ENCODE results near the gene FLRT1. TPM values are rescaled to one million over a fixed set of nuclear protein-coding genes. Genes with fewer than 3 reads are reported as not detected.

Gene FLRT1
- total and polyA plus RNA-seq, 4 experiments from 2014 or later: not detected

GRCh38 chr11:63996512-63996911, 39.2 kb upstream of the FLRT1 start:
- H3K4me1 ChIP-seq (ENCODE audit: insufficient read depth, low read length): peaks cover 8% of the 10 kb centered on the region
- Mint-ChIP-seq H3K4me1 (peaks cover 3 to 13% (median 10%) of the 10 kb centered on the region in 4 donors), H3K4me3 (no peak overlapping the region), H3K36me3 (peaks cover 19 to 45% of the 10 kb centered on the region in 2 donors), H3K9me3 (peaks cover 0 to 5% (median 0%) of the 10 kb centered on the region in 8 donors), H3K27me3 (no peaks in the 10 kb centered on the region), H3K27ac (no peak overlapping the region)
- ChIA-PET CTCF (ENCODE audit: partially characterized antibody) (interaction anchor here (1.2 kb wide), 1 partner anchor 153 kb away, joined by 3 read pairs; no protein-coding TSS in a partner anchor), POLR2A (ENCODE audit: partially characterized antibody) (no interaction called here)
- no peaks in the 10 kb centered on the region for H3K9me3 ChIP-seq (ENCODE audit: control insufficient read depth in 1 of 2, low read length in 2 of 2)
- no peak overlapping the region for H3K27ac ChIP-seq (ENCODE audit: low read depth, low read length)
- no peak for DNase-seq
- intact Hi-C loops (cut with micrococcal nuclease): no loop called here
- no peaks in the 10 kb centered on the region for H3K27me3 ChIP-seq (ENCODE audit: insufficient read depth, low read length)
- peaks cover 19% of the 10 kb centered on the region for H3K36me3 ChIP-seq (ENCODE audit: insufficient read depth, low read length)
- H3K4me3 ChIP-seq (ENCODE audit: low read length in 2 of 2): no peak overlapping the region

- Mint-ChIP-seq H3K27me3 (no peaks in the 10 kb centered on the region), H3K27ac (peak overlapping the region in 1 of 7 donors; percentile 69), H3K4me3 (no peak overlapping the region), H3K4me1 (peaks cover 3 to 13% (median 8%) of the 10 kb centered on the region in 4 donors), H3K36me3 (peaks cover 16 to 43% of the 10 kb centered on the region in 2 donors), H3K9me3 (peaks cover 0 to 5% (median 0%) of the 10 kb centered on the region in 8 donors)
- ChIA-PET CTCF (ENCODE audit: partially characterized antibody) (no interaction called here), POLR2A (ENCODE audit: partially characterized antibody) (no interaction called here)
- intact Hi-C loops (cut with micrococcal nuclease): no loop called here
- DNase-seq: no peak
- Histone ChIP-seq H3K27me3 (ENCODE audit: insufficient read depth, low read length) (no peaks in the 10 kb centered on the region), H3K4me3 (ENCODE audit: low read length in 2 of 2) (no peak overlapping the region), H3K36me3 (ENCODE audit: insufficient read depth, low read length) (peaks cover 18% of the 10 kb centered on the region), H3K9me3 (ENCODE audit: control insufficient read depth in 1 of 2, low read length in 2 of 2) (no peaks in the 10 kb centered on the region), H3K27ac (ENCODE audit: low read depth, low read length) (no peak overlapping the region), H3K4me1 (ENCODE audit: insufficient read depth, low read length) (peaks cover 8% of the 10 kb centered on the region)
These were observed 38.5 kb upstream of the FLRT1 start for GRCh38 chr11:63997104-63997700.

- no peaks in the 10 kb centered on the region for H3K27me3 ChIP-seq (ENCODE audit: insufficient read depth, low read length)
- Mint-ChIP-seq H3K4me1 (peaks cover 2 to 12% (median 7%) of the 10 kb centered on the region in 4 donors), H3K36me3 (peaks cover 15 to 42% of the 10 kb centered on the region in 2 donors), H3K9me3 (peaks cover 0 to 5% (median 0%) of the 10 kb centered on the region in 8 donors), H3K27ac (peak overlapping the region in 1 of 7 donors; percentile 46), H3K27me3 (no peaks in the 10 kb centered on the region), H3K4me3 (peak overlapping the region in 3 of 8 donors; percentile 36 to 59 (median 38))
- H3K9me3 ChIP-seq (ENCODE audit: control insufficient read depth in 1 of 2, low read length in 2 of 2): no peaks in the 10 kb centered on the region
- POLR2A ChIA-PET (ENCODE audit: partially characterized antibody): no interaction called here
- H3K4me1 ChIP-seq (ENCODE audit: insufficient read depth, low read length): peaks cover 8% of the 10 kb centered on the region
- no peak for DNase-seq
- intact Hi-C loops (cut with micrococcal nuclease): no loop called here
- H3K36me3 ChIP-seq (ENCODE audit: insufficient read depth, low read length): peaks cover 18% of the 10 kb centered on the region
- H3K4me3 ChIP-seq (ENCODE audit: low read length in 2 of 2): no peak overlapping the region
- CTCF ChIA-PET (ENCODE audit: partially characterized antibody): interaction anchor here (1.2 to 1.3 kb wide), 2 partner anchors 150 to 152 kb away, joined by 3 to 4 read pairs; no protein-coding TSS in a partner anchor
- no peak overlapping the region for H3K27ac ChIP-seq (ENCODE audit: low read depth, low read length)
These were observed 37.9 kb upstream of the FLRT1 start for GRCh38 chr11:63997801-63998337.

- no peak overlapping the region for H3K4me3 ChIP-seq (ENCODE audit: low read length in 2 of 2)
- no peaks in the 10 kb centered on the region for H3K27me3 Mint-ChIP-seq
- POLR2A ChIA-PET (ENCODE audit: partially characterized antibody): interaction anchor here (1.2 to 2.4 kb wide), 2 partner anchors 11 to 24 kb away, joined by 3 to 9 read pairs; partner anchors contain the start of gene COX8A
These were observed 37.0 kb upstream of the FLRT1 start for GRCh38 chr11:63998558-63999348.

GRCh38 chr11:63999349-64000025, 36.2 kb upstream of the FLRT1 start:
- peak; percentile 54 to 74 (median 60) for DNase-seq
- intact Hi-C loops (cut with micrococcal nuclease): loop anchor here (1.0 to 10.0 kb wide), 3 partner anchors 149 to 305 kb away; partner anchors contain the start of genes CATSPERZ and ESRRA
- H3K27me3 ChIP-seq (ENCODE audit: insufficient read depth, low read length): no peaks in the 10 kb centered on the region
- H3K4me1 Mint-ChIP-seq: peaks cover 0 to 5% (median 3%) of the 10 kb centered on the region in 4 donors
- ChIA-PET CTCF (ENCODE audit: partially characterized antibody) (interaction anchor here (0.9 to 4.6 kb wide), 12 partner anchors 9 to 318 kb away, joined by 3 to 114 read pairs (median 4); partner anchors contain the start of genes MARK2, OTUB1, PRDX5 and TRMT112), POLR2A (ENCODE audit: partially characterized antibody) (interaction anchor here (1.0 to 2.4 kb wide), 10 partner anchors 9 to 246 kb away, joined by 3 to 10 read pairs (median 6); partner anchors contain the start of genes COX8A, OTUB1 and STIP1)
- peak overlapping the region in 1 of 2 donors; percentile 28 for H3K4me3 ChIP-seq (ENCODE audit: low read length in 2 of 2)
- H3K27ac ChIP-seq (ENCODE audit: low read depth, low read length): no peak overlapping the region
- peaks cover 18% of the 10 kb centered on the region for H3K36me3 ChIP-seq (ENCODE audit: insufficient read depth, low read length)
- H3K4me1 ChIP-seq (ENCODE audit: insufficient read depth, low read length): peaks cover 8% of the 10 kb centered on the region
- no peaks in the 10 kb centered on the region for H3K9me3 ChIP-seq (ENCODE audit: control insufficient read depth in 1 of 2, low read length in 2 of 2)
- H3K27me3 Mint-ChIP-seq: no peaks in the 10 kb centered on the region
- H3K9me3 Mint-ChIP-seq: peaks cover 0 to 5% (median 0%) of the 10 kb centered on the region in 8 donors
- H3K27ac Mint-ChIP-seq: no peak overlapping the region
- H3K36me3 Mint-ChIP-seq: peaks cover 9 to 35% of the 10 kb centered on the region in 2 donors
- H3K4me3 Mint-ChIP-seq: peak overlapping the region in 6 of 8 donors; percentile 21 to 76 (median 41)

More at GRCh38 chr11:63998558-63999348, 37.0 kb upstream of the FLRT1 start:
- peak in 2 of 5 donors; percentile 14 to 24 for DNase-seq
- Histone ChIP-seq H3K36me3 (ENCODE audit: insufficient read depth, low read length) (peaks cover 18% of the 10 kb centered on the region), H3K27ac (ENCODE audit: low read depth, low read length) (no peak overlapping the region), H3K27me3 (ENCODE audit: insufficient read depth, low read length) (no peaks in the 10 kb centered on the region), H3K9me3 (ENCODE audit: control insufficient read depth in 1 of 2, low read length in 2 of 2) (no peaks in the 10 kb centered on the region), H3K4me1 (ENCODE audit: insufficient read depth, low read length) (peaks cover 8% of the 10 kb centered on the region)
- Mint-ChIP-seq H3K36me3 (peaks cover 11 to 38% of the 10 kb centered on the region in 2 donors), H3K4me3 (peak overlapping the region in 4 of 8 donors; percentile 21 to 32 (median 22)), H3K9me3 (peaks cover 0 to 5% (median 0%) of the 10 kb centered on the region in 8 donors), H3K27ac (no peak overlapping the region), H3K4me1 (peaks cover 0 to 6% (median 4%) of the 10 kb centered on the region in 4 donors)
- CTCF ChIA-PET (ENCODE audit: partially characterized antibody): interaction anchor here (1.1 to 4.6 kb wide), 7 partner anchors 11 to 161 kb away, joined by 3 to 114 read pairs (median 5); partner anchors contain the start of genes MARK2 and OTUB1
- intact Hi-C loops (cut with micrococcal nuclease): no loop called here

GRCh38 chr11:64000026-64000739, 35.5 kb upstream of the FLRT1 start:
- H3K36me3 Mint-ChIP-seq: peaks cover 3 to 29% of the 10 kb centered on the region in 2 donors
- peaks cover 0 to 5% (median 0%) of the 10 kb centered on the region in 8 donors for H3K9me3 Mint-ChIP-seq
- H3K4me3 Mint-ChIP-seq: peak overlapping the region in 6 of 8 donors; percentile 21 to 76 (median 50)
- intact Hi-C loops (cut with micrococcal nuclease): loop anchor here (1.0 to 10.0 kb wide), 3 partner anchors 148 to 305 kb away; partner anchors contain the start of genes CATSPERZ and ESRRA
- Histone ChIP-seq H3K36me3 (ENCODE audit: insufficient read depth, low read length) (peaks cover 18% of the 10 kb centered on the region), H3K27ac (ENCODE audit: low read depth, low read length) (no peak overlapping the region), H3K27me3 (ENCODE audit: insufficient read depth, low read length) (no peaks in the 10 kb centered on the region), H3K4me3 (ENCODE audit: low read length in 2 of 2) (peak overlapping the region in 1 of 2 donors; percentile 28), H3K9me3 (ENCODE audit: control insufficient read depth in 1 of 2, low read length in 2 of 2) (no peaks in the 10 kb centered on the region), H3K4me1 (ENCODE audit: insufficient read depth, low read length) (peaks cover 8% of the 10 kb centered on the region)
- peak; percentile 66 to 79 (median 76) for DNase-seq
- H3K4me1 Mint-ChIP-seq: peaks cover 0 to 5% (median 3%) of the 10 kb centered on the region in 4 donors
- H3K27ac Mint-ChIP-seq: no peak overlapping the region
- CTCF ChIA-PET (ENCODE audit: partially characterized antibody): interaction anchor here (0.7 to 4.6 kb wide), 24 partner anchors 9 to 1116 kb away, joined by 3 to 114 read pairs (median 4); partner anchors contain the start of genes MARK2, OTUB1, PRDX5 and TRMT112
- no peaks in the 10 kb centered on the region for H3K27me3 Mint-ChIP-seq
- POLR2A ChIA-PET (ENCODE audit: partially characterized antibody): interaction anchor here (0.6 to 2.4 kb wide), 16 partner anchors 10 to 304 kb away, joined by 3 to 10 read pairs (median 3); partner anchors contain the start of genes COX8A, FERMT3, OTUB1 and STIP1
